A673 (cell line): ENCODE data around the gene ABCG1. TPM values are rescaled to one million over a fixed set of nuclear protein-coding genes. Genes with fewer than 3 reads are reported as not detected.

ENCODE experiments used
- BruUV-seq: library from RNA; stranded (reverse); fragments of 400-500 nt; replicated peaks from 2 replicates; lab custom pipeline; 2021; lab: Mats Ljungman, UMichigan
- CTCF ChIA-PET: fragments of 300-600 bp; sonication (Branson Sonifier 250); formaldehyde crosslinking; loops from one replicate; lab custom pipeline; 2022; ENCODE audit warnings: antibody characterized with exemption; lab: Charles Lee
- POLR2A ChIA-PET: fragments of 300-600 bp; sonication (Branson Sonifier 250); formaldehyde crosslinking; loops from one replicate; lab custom pipeline; 2022; ENCODE audit warnings: antibody characterized with exemption; ENCODE audit not compliant: low non-redundant PET; lab: Charles Lee
- DNase-seq: peaks from one replicate; pipeline ENCODE4 v3.0.0-alpha.2; 2015; ENCODE audit warnings: low spot score
- H3K27ac ChIP-seq: fragments of 200-600 bp; sonication (generic); 2 replicates; pipeline ENCODE4 v1.5.1; 2016; ENCODE audit warnings: mixed run types, low read depth, mild to moderate bottlenecking, mixed read lengths, antibody characterized with exemption, low read length; ENCODE audit not compliant: poor library complexity, severe bottlenecking
- H3K27me3 ChIP-seq: fragments of 200-600 bp; sonication (generic); replicated peaks from 2 replicates; pipeline ENCODE4 v1.6.1; 2017; ENCODE audit warnings: mixed run types, low read depth, mild to moderate bottlenecking, mixed read lengths, antibody characterized with exemption, low read length; ENCODE audit not compliant: insufficient read depth, poor library complexity
- H3K36me3 ChIP-seq: fragments of 200-600 bp; sonication (generic); 2 replicates; pipeline ENCODE4 v1.6.1; 2016; ENCODE audit warnings: mixed run types, mild to moderate bottlenecking, mixed read lengths, antibody characterized with exemption, low read length; ENCODE audit not compliant: insufficient read depth, poor library complexity, severe bottlenecking
- H3K4me1 ChIP-seq: fragments of 200-600 bp; sonication (generic); 2 replicates; pipeline ENCODE4 v1.6.1; 2017; ENCODE audit warnings: mixed run types, mild to moderate bottlenecking, mixed read lengths, antibody characterized with exemption, low read length; ENCODE audit not compliant: insufficient read depth, poor library complexity, severe bottlenecking
- H3K4me3 ChIP-seq: fragments of 200-600 bp; sonication (generic); 2 replicates; pipeline ENCODE4 v1.5.1; 2016; ENCODE audit warnings: low read depth, mixed run types, mild to moderate bottlenecking, mixed read lengths, low read length; ENCODE audit not compliant: poor library complexity, severe bottlenecking
- H3K9me3 ChIP-seq: fragments of 200-600 bp; sonication (generic); 2 replicates; pipeline ENCODE4 v1.6.1; 2016; ENCODE audit warnings: mixed run types, low read depth, mild to moderate bottlenecking, mixed read lengths, antibody characterized with exemption, low read length; ENCODE audit not compliant: poor library complexity, severe bottlenecking
- EZH2 ChIP-seq: fragments of 200-600 bp; sonication (generic); IDR thresholded peaks from 2 replicates; pipeline ENCODE4 v1.6.1; 2017; ENCODE audit warnings: borderline replicate concordance, low read depth, mild to moderate bottlenecking, mixed read lengths, antibody characterized with exemption, low read length; ENCODE audit not compliant: poor library complexity, severe bottlenecking
- intact Hi-C: fragments of 100-400 bp; cut with micrococcal nuclease; formaldehyde crosslinking; loops from one replicate; pipeline ENCODE4 v1.10.0; 2022; ENCODE audit not compliant: unreplicated experiment
- total RNA-seq: library from RNA; stranded (reverse); gene quantifications from 2 replicates; pipeline ENCODE4 v1.2.3, GENCODE V29; 2021
- TF ChIP-seq, protein P1 (sequence below): fragments of 300-800, 200-600 bp; sonication (generic); conservative IDR thresholded peaks from 2 replicates; pipeline ENCODE4 v1.5.1; 2017; ENCODE audit warnings: low read depth, mild to moderate bottlenecking, antibody characterized with exemption, low read length, moderate library complexity, mixed read lengths

ABCG1 gene
- total RNA-seq, 1 experiment from 2014 or later = 3.4 TPM

DNA sequence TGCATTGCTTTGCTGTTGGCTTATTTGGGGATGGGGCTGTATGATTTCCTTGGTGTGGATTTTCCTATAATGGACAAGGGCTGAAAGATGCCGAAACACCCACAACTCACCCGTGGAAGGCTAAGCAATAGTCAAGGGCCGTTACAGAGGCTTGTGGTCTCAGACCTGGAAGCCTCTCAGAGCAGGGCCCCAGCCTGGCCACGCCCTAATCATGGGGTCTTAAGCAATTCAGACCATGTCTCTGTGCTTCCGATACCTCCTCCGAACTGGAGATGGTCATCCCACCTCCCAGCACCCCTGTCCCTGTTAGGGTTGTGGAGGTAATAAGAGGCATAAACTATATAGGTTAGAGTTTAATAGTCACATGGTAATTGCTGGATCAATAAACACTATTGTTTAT is 3.4 kb downstream of the ABCG1 start:
- no TSS peak for BruUV-seq
- no peak overlapping the region for H3K4me3 ChIP-seq
- intact Hi-C loops = no loop called here
- H3K4me1 ChIP-seq = peaks cover 7% of the 10 kb centered on the region
- TF ChIP-seq EZH2 = no peak
- TF ChIP-seq, protein P1, sequence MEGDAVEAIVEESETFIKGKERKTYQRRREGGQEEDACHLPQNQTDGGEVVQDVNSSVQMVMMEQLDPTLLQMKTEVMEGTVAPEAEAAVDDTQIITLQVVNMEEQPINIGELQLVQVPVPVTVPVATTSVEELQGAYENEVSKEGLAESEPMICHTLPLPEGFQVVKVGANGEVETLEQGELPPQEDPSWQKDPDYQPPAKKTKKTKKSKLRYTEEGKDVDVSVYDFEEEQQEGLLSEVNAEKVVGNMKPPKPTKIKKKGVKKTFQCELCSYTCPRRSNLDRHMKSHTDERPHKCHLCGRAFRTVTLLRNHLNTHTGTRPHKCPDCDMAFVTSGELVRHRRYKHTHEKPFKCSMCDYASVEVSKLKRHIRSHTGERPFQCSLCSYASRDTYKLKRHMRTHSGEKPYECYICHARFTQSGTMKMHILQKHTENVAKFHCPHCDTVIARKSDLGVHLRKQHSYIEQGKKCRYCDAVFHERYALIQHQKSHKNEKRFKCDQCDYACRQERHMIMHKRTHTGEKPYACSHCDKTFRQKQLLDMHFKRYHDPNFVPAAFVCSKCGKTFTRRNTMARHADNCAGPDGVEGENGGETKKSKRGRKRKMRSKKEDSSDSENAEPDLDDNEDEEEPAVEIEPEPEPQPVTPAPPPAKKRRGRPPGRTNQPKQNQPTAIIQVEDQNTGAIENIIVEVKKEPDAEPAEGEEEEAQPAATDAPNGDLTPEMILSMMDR = no peak
- H3K27ac ChIP-seq = no peak overlapping the region
- POLR2A ChIA-PET = no interaction called here
- peaks cover 5% of the 10 kb centered on the region for H3K27me3 ChIP-seq
- no peaks in the 10 kb centered on the region for H3K9me3 ChIP-seq
- CTCF ChIA-PET = no interaction called here
- no peak for DNase-seq
- H3K36me3 ChIP-seq = no peaks in the 10 kb centered on the region

DNA sequence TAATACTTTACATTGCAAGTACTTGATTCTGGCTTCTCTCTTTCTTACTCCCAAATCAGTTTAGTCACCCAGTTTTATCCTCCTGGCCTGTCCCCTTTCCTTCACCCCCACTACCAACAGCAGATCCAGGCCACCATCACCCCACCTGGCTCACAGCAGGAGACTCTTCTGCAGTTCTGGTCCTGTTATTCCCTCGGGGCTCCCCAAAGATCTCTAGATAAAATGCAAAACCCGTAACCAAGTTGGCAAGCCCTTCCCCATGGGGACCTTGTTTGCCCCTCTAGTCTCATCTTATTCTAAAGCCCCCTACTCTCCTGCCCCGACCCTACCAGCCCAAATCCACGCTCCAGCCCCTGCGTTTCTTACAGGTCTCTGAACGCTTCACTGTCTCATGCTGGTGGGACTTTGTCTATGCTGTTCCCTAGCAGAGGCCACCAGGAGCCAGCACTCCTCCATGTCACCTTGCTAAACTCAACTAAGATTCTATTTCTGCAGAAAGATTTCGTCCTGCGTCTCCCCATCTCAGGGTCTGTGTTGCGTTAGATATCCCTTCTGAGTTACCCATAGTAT is 4.0 kb downstream of the ABCG1 start:
- TF ChIP-seq, protein P1 = no peak
- TF ChIP-seq EZH2 = no peak
- no peaks in the 10 kb centered on the region for H3K9me3 ChIP-seq
- H3K27ac ChIP-seq = no peak overlapping the region
- DNase-seq = no peak
- H3K4me3 ChIP-seq = no peak overlapping the region
- BruUV-seq = no TSS peak
- intact Hi-C loops = no loop called here
- peaks cover 5% of the 10 kb centered on the region for H3K27me3 ChIP-seq
- POLR2A ChIA-PET = no interaction called here
- CTCF ChIA-PET = no interaction called here
- peaks cover 9% of the 10 kb centered on the region for H3K4me1 ChIP-seq
- H3K36me3 ChIP-seq = no peaks in the 10 kb centered on the region

GRCh38 chr21:42223826-42224575 is 5.1 kb downstream of the ABCG1 start:
- H3K4me3 ChIP-seq = no peak overlapping the region
- no peak for DNase-seq
- no peaks in the 10 kb centered on the region for H3K36me3 ChIP-seq
- no peak for TF ChIP-seq EZH2
- TF ChIP-seq, protein P1 = no peak
- H3K27me3 ChIP-seq = peaks cover 5% of the 10 kb centered on the region
- CTCF ChIA-PET = no interaction called here
- H3K4me1 ChIP-seq = peaks cover 16% of the 10 kb centered on the region
- intact Hi-C loops = no loop called here
- BruUV-seq = no TSS peak
- POLR2A ChIA-PET = no interaction called here
- no peaks in the 10 kb centered on the region for H3K9me3 ChIP-seq
- H3K27ac ChIP-seq = no peak overlapping the region
